ENCODE measurements around the gene CT47C1. TPM values are rescaled to one million over a fixed set of nuclear protein-coding genes. Genes with fewer than 3 reads are reported as not detected.

Gene CT47C1
- total RNA-seq, 2 experiments from 2014 or later = not detected

GRCh38 chrX:119067023-119067739 lies 5.6 kb upstream of the CT47C1 start:
- Histone ChIP-seq H3K27me3 (ENCODE audit: control insufficient read depth in 1 of 2, insufficient read depth in 2 of 2, low read length in 2 of 2) (no peaks in the 10 kb centered on the region), H3K9me3 (ENCODE audit: control insufficient read depth in 1 of 2, insufficient read depth in 1 of 2, low read length in 2 of 2) (no peaks in the 10 kb centered on the region), H3K4me3 (ENCODE audit: low read length) (no peak overlapping the region), H3K36me3 (ENCODE audit: insufficient read depth, low read length) (no peaks in the 10 kb centered on the region), H3K4me1 (ENCODE audit: insufficient read depth, low read length) (no peaks in the 10 kb centered on the region), H3K27ac (ENCODE audit: low read depth in 1 of 2, low read length in 2 of 2) (no peak overlapping the region)
- peak; percentile 43 for ATAC-seq (ENCODE audit: poor library complexity)
- Mint-ChIP-seq H3K4me1 (ENCODE audit: low read depth) (no peaks in the 10 kb centered on the region), H3K9me3 (no peaks in the 10 kb centered on the region), H3K4me3 (no peak overlapping the region), H3K36me3 (ENCODE audit: low read depth) (no peaks in the 10 kb centered on the region), H3K27ac (no peak overlapping the region), H3K27me3 (no peaks in the 10 kb centered on the region)
- CTCF ChIA-PET = interaction anchor here (0.6 kb wide), 1 partner anchor 1625 kb away, joined by 3 read pairs; no protein-coding TSS in a partner anchor
- intact Hi-C loops (cut with DNase I, micrococcal nuclease) = loop anchor here (1.0 to 5.0 kb wide), 3 partner anchors 220 to 610 kb away; no protein-coding TSS in a partner anchor
- peak in 13 of 14 experiments; percentile 3 to 61 (median 20) for DNase-seq
- POLR2A ChIA-PET = no interaction called here
- TF ChIP-seq CTCF (IDR thresholded peaks at IDR 0.05) = peak; percentile 20

GRCh38 chrX:119069128-119069527 lies 3.7 kb upstream of the CT47C1 start:
- no peak for TF ChIP-seq CTCF (IDR thresholded peaks at IDR 0.05)
- no peak for DNase-seq
- no peak overlapping the region for H3K27ac ChIP-seq (ENCODE audit: low read depth in 1 of 2, low read length in 2 of 2)
- Mint-ChIP-seq H3K27ac (no peak overlapping the region), H3K9me3 (no peaks in the 10 kb centered on the region), H3K27me3 (no peaks in the 10 kb centered on the region), H3K36me3 (ENCODE audit: low read depth) (no peaks in the 10 kb centered on the region), H3K4me1 (ENCODE audit: low read depth) (no peaks in the 10 kb centered on the region), H3K4me3 (no peak overlapping the region)
- ATAC-seq (ENCODE audit: poor library complexity) = no peak
- H3K36me3 ChIP-seq (ENCODE audit: insufficient read depth, low read length) = no peaks in the 10 kb centered on the region
- intact Hi-C loops (cut with DNase I, micrococcal nuclease) = loop anchor here in 1 of 2 experiments (5.0 kb wide), 1 partner anchor 612 kb away; no protein-coding TSS in a partner anchor
- no peak overlapping the region for H3K4me3 ChIP-seq (ENCODE audit: low read length)
- H3K27me3 ChIP-seq (ENCODE audit: control insufficient read depth in 1 of 2, insufficient read depth in 2 of 2, low read length in 2 of 2) = no peaks in the 10 kb centered on the region
- no peaks in the 10 kb centered on the region for H3K4me1 ChIP-seq (ENCODE audit: insufficient read depth, low read length)
- H3K9me3 ChIP-seq (ENCODE audit: control insufficient read depth in 1 of 2, insufficient read depth in 1 of 2, low read length in 2 of 2) = no peaks in the 10 kb centered on the region
- POLR2A ChIA-PET = no interaction called here
- CTCF ChIA-PET = no interaction called here

GRCh38 chrX:119069762-119070161 lies 3.0 kb upstream of the CT47C1 start:
- Histone ChIP-seq H3K4me3 (ENCODE audit: low read length) (no peak overlapping the region), H3K36me3 (ENCODE audit: insufficient read depth, low read length) (no peaks in the 10 kb centered on the region), H3K27ac (ENCODE audit: low read depth in 1 of 2, low read length in 2 of 2) (no peak overlapping the region), H3K9me3 (ENCODE audit: control insufficient read depth in 1 of 2, insufficient read depth in 1 of 2, low read length in 2 of 2) (no peaks in the 10 kb centered on the region), H3K4me1 (ENCODE audit: insufficient read depth, low read length) (no peaks in the 10 kb centered on the region), H3K27me3 (ENCODE audit: control insufficient read depth in 1 of 2, insufficient read depth in 2 of 2, low read length in 2 of 2) (no peaks in the 10 kb centered on the region)
- intact Hi-C loops (cut with DNase I, micrococcal nuclease) = loop anchor here in 1 of 2 experiments (5.0 kb wide), 1 partner anchor 612 kb away; no protein-coding TSS in a partner anchor
- H3K4me1 Mint-ChIP-seq (ENCODE audit: low read depth) = no peaks in the 10 kb centered on the region
- POLR2A ChIA-PET = no interaction called here
- no peak for TF ChIP-seq CTCF (IDR thresholded peaks at IDR 0.05)
- no peaks in the 10 kb centered on the region for H3K36me3 Mint-ChIP-seq (ENCODE audit: low read depth)
- CTCF ChIA-PET = no interaction called here
- no peak for DNase-seq
- no peaks in the 10 kb centered on the region for H3K9me3 Mint-ChIP-seq
- H3K27ac Mint-ChIP-seq = no peak overlapping the region
- no peaks in the 10 kb centered on the region for H3K27me3 Mint-ChIP-seq
- no peak for ATAC-seq (ENCODE audit: poor library complexity)
- no peak overlapping the region for H3K4me3 Mint-ChIP-seq

Measured in CD4-positive, alpha-beta T cell (primary cell).